Prostate gland (tissue), 2 donors: ENCODE measurements around the gene MAP1LC3B2.

ENCODE experiments used
- CTCF ChIP-seq, 4 experiments: fragments of 200-600 bp in 2 of 4; fragments of 450-650 bp in 2 of 4; sonication (generic) in 2 of 4; IDR thresholded peaks; 1 replicate in 3 of 4; 2 replicates in 1 of 4; pipeline ENCODE4 v1.5.1; 2016 to 2019; ENCODE audit warnings: antibody characterized with exemption in 4 of 4, mild to moderate bottlenecking in 2 of 4, moderate library complexity in 2 of 4
- POLR2A ChIP-seq: fragments of 450-650 bp; IDR thresholded peaks from one replicate; pipeline ENCODE4 v1.6.1; 2016; ENCODE audit warnings: antibody characterized with exemption, mild to moderate bottlenecking

- TF ChIP-seq CTCF (IDR thresholded peaks at IDR 0.05) (no peak), POLR2A (no peak)
Observed at GRCh38 chr12:116571089-116571488, 11.9 kb downstream of the MAP1LC3B2 start.
